Right lobe of liver (tissue), 4 donors: ENCODE data around the gene DBX2.

ENCODE experiments used
- CTCF ChIP-seq, 4 donors: fragments of 200-600 bp in 3 of 4; fragments of 450-650 bp in 1 of 4; IDR thresholded peaks; one replicate each; pipeline versions ENCODE4 v1.5.1 to v1.8.0; 2016 to 2022; ENCODE audit warnings: antibody characterized with exemption in 4 of 4, mild to moderate bottlenecking in 2 of 4
- POLR2A ChIP-seq: fragments of 450-650 bp; IDR thresholded peaks from one replicate; pipeline ENCODE4 v1.6.1; 2017; ENCODE audit warnings: antibody characterized with exemption, mild to moderate bottlenecking
- donor health status: DM: no; HTN: no; CAD: no.
- donor health status: DM: no; HTN: no; CAD: no.
- donor health status: DM: no; HTN: yes; CAD: no.

GRCh38 chr12:45065125-45065626, 14.3 kb upstream of the DBX2 start:
- TF ChIP-seq CTCF (IDR thresholded peaks at IDR 0.05): no peak
- no peak for TF ChIP-seq POLR2A
